GM18519 (cell line): ENCODE measurements around the gene DUSP2.
"Not testable (repeated sequence)": the region's sequence is repeated elsewhere in the genome, so short reads cannot be mapped to it uniquely, and the experiment has no call there.

ENCODE experiments used
- ATAC-seq: cut with Tn5 transposase; IDR thresholded peaks from one replicate; pipeline ENCODE4 v1.9.1; 2021; ENCODE audit warnings: mild to moderate bottlenecking, moderate library complexity; ENCODE audit not compliant: unreplicated experiment, low FRiP score

The DUSP2 gene

DNA sequence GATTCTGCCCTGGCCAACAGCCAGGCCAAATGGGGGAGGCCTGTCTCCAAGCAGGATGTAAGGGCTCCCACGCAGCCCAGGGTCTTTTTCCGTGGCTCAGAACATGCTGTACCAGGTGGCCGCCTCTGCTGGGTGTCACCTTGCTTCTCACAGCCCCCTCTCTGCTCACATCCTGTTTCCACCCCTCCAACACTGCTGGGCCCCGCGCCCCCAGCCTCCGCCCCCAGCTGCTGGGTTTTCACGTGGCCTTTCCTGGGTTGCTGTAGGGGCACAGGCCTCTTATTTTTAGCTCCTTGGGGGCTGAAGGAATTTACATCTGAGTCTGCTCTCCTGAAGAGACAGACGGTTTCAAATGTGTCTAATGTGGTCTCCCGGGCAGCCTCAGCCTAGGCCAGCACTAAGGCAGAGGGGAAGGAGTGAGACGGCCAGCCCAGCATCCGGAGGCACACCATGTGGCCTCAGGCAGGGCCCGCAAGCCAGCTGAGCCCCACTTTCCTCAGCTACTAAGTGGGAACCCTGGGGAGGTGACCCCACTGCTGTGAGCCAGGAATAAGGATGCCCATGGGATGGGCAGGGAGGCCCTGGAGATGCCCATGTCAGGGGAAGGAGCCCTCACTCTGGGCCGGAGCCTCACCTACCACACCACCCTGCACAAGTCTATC, 18.7 kb upstream of the DUSP2 start:
- peak; percentile 41 for ATAC-seq

DNA sequence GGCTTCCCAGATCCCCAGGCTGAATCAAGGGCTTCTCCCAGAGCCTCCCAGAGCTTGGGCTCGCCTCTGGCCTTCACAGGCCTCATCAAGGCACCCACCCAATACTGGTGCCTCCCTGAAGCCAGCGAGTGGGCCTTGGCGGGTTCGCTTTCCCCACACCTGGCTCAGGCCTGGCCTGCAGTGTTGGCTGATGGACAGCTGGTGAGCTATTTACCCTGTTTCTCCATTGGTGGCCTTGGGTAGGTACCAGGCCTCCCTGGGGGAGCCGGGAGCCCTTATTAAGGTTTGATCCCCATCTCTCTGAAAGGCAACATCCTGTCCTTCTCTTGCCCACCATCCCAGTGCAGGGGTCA, 18.2 kb upstream of the DUSP2 start:
- peak; percentile 2 for ATAC-seq

DNA sequence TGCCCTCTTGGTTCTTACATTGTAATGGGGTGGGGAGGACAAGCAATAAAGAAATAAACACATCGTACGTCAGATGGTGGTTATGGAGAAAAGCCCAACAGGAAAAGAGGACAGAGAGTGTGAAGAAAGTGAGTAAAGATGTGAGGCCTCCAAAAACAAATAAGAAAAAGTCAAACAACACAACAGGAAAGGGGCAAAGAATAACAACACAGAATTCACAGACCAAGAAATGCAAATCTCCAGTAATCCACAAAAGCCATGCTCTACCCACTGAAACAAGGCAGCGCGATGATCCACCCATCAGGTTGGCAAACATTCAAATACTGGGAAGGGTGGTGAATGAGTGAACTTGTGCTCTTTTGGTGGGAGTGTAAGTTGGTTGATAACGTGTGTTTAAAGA, 16.7 kb upstream of the DUSP2 start:
- ATAC-seq: no peak

DNA sequence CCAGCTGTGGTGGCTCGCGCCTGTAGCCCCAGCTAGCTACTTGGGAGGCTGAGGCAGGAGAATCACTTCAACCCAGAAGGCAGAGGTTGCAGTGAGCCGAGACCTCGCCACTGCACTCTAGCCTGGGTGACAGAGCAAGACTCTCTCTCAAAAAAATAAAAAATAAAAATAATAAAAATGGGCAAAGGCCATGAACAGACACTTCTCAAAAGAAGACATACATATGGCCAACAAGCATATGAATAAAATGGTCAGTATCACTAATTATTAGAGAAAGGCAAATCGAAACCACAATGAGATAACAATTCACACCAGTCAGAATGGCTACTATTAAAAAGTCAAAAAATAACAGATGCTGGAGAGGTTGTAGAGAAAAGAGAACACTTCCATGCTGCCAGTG, 15.1 kb upstream of the DUSP2 start:
- not testable (repeated sequence) for ATAC-seq

DNA sequence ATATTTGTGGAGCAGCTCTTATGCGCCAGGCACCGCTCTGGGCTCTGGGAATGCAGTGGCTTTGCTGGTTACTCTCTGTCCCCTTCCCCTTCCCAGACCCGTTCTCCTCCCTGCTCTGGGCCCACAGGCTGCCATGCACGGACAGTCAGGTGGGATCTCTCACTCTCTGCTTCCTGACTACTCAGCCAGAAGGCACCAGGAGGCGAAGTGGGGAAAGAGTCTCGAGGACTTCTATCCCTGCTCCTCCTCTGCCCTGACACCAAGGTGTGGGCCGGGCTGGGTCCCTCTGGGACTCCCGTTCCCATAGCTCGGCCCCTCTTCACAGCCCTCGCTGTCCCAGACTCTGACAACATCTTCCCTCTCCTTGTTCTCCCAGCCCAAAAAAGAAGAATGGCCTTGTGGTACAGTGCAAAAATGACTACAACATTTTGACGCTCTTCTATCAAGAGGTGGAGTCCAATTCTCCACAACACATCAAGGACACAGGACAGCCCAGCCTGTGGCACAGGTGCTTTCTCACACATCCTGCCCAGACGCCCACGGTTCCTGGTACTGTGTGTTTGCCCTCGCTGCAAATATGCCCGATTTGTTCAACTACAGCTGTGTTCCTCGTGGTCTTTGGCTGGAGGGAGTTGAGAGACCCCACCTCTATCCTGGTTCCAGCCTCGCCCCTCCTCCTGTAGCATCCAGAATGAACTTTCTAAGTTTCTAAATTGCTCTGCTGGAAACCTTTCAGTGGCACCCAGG, 14.0 kb upstream of the DUSP2 start:
- ATAC-seq: no peak

DNA sequence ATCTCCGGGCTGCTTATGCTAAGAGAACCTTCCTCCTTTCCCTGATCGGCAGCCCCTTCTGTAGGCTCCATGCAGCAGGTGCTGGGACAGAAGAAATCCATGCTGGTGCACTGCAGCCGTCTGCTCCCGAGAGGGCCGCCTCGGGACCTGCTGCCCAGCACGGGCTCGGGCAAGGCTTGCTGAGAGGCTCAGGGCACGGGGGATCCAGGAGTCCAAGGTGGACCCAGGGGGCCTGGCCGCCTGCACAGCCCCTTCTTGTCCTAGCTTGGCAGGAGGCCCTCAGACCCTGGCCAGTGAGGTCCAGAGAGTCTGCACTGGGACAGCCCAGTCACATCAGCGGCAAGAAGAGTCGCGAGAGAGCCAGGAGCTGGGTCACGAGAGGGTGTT, 13.3 kb upstream of the DUSP2 start:
- ATAC-seq: no peak

DNA sequence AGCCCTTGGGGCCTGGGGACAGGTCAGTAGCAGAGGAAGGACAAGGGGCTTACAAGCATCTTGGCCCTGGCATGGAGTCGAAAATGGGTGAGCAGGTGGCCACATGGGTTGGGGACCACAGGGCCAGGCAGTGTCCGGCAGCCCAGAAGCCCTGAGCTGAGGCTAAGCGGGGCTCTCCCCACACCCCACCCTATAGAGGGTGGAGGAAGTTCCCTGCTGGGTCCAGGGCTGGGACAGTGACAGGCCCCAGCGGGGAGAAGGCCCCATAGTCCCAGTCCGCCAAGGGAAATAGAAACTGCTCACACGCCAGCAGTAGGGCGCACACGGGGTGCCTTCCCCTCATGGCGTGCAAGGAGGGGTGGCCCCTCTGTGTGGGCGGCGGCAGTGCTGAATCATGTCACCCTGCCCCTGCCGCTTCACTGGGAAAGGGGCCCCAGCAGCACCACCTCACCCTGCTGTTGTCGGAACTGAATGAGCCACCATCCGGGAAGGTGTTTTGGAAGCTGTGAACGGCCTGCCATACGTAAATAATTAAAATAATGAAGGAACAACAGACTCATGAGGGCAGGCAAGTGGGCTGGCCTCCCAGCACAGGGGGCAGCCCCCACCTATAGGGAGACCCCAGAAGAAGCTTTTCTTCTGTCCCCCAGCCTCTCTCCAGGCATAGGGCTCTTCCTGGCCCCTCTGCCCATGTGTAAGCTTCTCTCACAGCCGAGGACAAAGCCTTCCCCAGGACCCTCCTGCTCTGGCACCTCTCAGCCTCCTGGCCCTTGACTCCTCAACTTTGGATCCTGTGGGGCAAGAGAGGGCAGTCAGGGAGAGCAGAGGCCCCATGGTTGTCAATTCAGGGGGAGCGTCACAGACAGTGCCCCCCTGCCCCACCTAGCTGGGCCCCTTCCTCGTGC, 12.7 kb upstream of the DUSP2 start:
- ATAC-seq: peak; percentile 47

DNA sequence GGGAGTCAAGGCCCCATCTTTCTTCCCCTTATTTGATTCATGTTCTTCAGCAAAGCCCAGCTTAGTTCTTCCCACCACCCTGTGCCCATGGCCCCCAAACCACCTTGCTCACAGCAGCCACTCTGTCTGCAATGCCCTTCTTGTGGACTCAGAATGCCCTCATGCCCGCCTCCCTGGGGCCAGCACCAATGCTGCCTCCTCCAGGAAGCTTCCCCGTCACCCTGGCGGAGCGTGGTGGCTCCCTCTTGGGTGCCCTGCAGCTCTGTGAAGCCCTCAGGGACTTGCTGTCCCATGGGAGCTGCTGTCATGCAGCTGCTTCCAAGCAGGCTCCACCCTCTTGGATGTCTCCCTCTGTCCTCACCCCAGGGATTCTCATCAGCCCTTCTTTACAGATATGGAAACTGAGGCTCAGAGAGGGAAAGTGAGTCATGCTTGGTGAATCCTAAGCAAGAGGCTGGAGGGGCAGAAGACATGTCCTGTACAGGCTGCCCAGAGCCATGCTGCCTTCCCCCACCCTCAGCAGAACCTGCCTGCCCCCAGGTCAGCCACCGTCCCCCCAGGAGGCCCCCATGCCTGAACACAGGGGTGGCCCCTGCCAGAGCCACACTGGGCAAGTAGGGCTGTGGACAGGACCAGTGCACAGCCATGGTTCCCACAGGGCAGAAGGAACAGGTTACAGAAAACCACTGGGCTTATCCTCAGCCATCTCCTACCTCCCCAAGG, 11.8 kb upstream of the DUSP2 start:
- no peak for ATAC-seq

DNA sequence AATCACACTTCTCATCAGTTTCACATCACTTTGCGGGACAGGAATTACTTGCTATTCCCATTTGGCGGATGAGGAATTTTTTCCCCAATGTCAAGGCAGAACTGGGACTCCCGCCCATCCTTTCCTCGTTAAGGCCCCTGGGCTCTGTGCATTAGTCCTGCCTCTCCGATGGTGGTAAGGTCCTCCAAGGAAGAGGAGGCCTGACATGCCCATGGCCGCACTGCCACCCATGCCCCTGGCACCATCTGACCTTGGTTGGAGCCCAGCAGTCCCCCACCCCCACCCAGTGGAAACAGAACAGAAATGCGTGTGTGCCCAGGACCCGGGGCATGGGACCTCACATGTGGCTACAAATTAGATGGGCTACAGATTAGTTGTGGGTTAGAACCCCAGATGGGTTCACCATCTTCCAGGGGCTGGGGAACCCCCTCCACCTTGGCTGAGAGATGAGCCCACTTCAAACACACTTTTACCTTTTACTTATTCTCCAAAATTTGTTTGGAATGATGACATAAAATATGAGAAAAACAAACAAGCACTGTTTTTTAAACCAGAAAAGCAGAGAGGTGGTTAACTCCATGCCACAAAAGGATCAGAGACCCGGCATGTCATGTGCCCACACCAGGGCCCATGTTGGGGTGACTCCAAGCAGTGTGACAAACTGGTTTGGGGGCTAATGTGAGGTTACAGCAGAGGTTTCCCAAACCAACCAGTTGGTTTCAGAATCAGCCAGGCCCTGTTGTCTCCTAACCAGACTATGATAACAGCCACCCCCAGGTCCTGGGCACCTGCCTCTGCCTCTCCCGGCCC, 11.0 kb upstream of the DUSP2 start:
- no peak for ATAC-seq

DNA sequence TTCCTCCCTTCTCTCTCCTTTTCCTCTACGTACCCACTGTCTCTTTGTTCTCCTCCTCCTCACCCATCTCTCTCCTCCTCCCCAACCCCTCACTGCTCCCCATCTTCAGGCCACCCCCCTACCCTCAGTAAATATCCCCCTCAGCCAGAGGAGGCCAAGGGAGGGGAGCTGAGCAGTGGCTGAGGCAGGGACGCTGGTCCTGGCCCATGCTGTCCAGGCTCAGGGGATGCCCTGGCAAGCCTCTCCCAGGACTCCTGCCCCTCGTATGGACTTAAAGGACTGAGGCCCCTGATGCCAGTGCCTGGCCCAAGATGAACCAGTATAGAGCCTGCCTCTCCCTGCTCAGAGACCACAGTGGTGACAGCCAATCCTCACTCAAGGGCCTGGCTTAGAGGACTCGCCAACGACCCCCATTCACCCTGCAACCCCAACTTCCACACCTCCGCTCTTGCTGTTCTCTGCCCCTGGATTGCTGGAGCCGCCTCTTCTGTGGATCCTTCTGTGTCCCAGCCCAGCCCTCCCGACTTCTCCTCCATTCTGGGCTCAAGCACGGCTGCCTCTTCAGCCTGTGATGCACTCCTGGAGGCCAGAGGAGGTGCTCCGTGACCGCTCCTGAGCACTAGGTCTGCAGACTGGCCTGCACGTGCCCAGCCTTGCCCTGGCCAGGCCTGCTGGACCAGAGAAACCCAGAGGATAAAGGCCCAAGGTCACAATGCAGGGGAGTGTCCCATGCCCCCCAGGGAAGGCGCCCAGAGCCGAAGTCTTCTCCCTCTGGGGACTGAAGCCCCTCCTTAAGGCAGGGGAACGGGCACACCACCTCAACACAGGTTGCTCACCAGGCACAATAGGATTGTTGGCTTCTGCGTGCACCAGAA, 9.5 kb upstream of the DUSP2 start:
- ATAC-seq: no peak

DNA sequence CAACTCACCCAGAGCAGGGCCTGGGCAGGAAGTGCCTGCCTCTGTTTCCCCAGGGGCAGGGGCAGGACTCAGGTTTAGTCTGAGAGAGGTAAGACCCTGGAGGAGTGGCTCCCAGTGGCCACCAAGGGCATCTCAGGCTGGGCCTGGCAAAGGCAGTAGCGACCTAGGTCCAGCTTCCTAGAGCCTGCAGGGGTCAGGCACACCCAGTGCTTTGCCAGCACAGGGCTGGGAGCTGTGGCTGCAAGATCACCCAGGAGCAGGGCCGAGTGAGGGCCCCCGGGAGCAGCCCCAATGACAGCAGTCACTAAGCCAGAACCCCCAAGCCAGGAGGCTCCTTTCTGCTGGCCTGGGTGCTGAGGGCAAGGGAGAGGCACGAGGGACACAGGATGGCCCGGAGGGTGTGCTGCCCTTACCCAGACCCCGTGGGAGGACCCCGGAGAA, 8.8 kb upstream of the DUSP2 start:
- no peak for ATAC-seq

DNA sequence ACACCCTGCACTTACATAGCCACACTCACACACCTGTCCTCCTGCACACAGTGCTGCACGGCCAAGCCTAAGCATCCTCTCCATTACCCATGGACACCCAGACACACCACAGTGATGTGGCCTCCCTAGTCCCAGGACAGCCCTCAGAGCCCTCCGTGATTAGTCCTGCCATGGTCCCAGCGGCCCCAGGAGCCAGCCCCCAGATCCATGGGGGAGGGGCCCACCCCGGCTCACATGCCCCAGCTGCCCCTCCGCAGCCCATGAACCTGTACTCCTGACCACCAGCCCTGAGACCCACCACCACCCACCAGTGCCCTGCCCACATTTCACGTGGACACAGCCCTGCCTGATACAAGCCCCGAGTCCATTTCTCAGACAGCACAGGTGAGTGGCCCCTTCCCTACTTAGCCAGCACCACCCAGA, 8.1 kb upstream of the DUSP2 start:
- ATAC-seq: no peak

DNA sequence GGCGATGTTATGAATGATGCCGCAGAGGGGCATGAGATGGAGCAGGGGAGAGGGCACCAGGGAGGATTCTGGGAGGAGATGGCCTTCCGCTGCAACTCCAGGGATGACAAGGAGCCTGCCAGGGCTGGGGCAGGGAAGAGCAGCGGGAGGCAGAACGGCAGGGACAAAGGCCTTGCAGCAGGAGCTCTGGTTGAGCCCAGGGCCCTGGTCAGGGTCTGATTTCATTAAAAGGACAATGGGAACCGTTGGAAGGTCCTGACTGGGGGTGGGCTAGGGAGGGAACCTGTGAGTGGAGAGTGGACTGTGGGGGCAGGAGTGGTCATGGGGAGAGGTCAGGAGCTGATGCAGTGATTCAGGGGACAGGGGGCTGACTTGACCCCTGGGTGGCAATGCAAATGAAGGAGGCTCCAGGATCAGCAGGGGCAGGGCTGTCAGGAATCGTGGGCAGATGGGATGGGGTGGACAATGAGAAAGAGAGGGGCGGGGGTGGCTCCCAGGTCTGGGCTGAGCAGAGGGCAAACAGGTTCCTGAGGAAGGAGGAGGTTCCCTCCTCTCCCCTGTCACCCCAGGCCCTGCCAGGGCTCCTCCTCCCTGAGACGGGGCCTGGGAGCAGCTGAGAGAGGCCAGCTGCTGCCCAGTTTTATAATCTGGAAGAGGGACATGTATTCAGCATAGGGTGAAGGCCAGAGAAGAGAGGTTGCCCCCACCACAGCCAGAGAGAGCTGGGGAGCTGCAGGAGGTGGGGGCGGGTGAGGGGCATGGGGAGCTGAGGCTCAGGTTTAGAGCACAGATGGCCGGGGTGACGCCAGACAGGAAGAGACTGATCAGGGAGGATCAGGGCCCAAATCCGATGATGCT, 7.3 kb upstream of the DUSP2 start:
- no peak for ATAC-seq

DNA sequence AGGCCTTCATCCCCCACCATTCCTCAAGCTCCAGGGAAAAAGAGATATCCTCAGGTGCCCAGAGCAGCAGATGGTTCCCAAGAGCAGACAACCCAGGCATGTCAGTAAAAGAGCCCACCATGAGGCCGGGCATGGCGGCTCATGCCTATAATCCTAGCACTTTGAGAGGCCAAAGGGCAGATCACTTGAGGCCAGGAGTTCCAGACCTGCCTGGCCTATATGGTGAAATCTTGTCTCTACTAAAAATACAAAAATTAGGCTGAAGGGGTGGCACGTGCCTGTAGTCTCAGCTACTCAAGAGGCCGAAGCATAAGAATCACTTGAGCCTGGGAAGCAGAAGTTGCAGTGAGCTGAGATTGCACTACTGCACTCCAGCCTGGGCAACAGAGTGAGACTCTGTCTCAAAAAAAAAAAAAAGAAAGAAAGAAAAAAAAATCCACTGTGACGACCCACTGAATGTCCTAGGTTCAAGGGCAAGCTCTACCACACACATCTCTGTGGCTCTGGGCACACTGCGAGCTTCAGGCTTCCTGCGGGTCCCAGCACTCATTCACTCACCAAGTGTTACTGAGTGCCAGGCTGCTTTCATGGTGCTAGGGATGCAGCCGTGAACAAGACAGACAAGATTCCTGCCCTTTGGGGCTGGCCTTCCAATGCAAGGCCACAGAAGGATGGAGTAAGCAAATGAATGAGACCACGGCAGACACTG, 6.5 kb upstream of the DUSP2 start:
- no peak for ATAC-seq

DNA sequence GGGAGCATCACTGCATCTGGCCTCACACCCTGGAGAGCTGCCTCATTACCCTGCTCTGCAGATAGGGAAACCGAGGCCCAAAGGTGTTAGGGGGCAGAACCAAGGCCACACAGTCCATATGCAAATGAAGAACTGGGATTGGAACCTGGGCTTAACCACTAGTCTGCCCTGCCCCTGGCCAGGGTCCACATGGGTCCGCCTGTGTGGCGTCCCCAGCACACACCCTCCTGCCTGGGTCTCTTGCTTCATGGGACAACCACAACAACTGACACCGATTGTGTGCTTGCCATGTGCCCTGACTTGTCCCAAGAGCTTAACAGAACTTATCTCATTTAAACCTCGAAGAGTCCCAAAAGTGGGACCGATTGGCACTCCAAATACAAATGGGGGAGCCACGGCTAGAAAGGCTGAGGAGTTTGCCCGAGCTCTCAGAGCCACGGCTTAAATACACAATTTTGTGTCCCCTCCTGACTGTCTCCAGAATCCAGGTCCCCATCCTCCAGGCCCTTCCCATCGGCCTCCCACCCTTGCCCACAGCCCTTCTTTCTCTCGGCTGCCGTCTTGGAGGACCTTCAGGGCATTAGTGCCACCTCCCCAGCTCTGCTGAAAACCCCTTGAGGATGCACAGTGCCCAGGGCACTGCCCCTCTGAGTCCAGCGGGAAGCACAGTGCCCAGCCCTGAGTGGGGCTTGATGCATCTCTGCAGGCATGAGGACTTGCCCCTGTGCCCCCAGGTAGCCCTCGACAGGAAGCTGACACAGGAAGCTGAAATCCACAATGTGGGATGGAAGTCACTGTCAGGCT, 5.8 kb upstream of the DUSP2 start:
- no peak for ATAC-seq

DNA sequence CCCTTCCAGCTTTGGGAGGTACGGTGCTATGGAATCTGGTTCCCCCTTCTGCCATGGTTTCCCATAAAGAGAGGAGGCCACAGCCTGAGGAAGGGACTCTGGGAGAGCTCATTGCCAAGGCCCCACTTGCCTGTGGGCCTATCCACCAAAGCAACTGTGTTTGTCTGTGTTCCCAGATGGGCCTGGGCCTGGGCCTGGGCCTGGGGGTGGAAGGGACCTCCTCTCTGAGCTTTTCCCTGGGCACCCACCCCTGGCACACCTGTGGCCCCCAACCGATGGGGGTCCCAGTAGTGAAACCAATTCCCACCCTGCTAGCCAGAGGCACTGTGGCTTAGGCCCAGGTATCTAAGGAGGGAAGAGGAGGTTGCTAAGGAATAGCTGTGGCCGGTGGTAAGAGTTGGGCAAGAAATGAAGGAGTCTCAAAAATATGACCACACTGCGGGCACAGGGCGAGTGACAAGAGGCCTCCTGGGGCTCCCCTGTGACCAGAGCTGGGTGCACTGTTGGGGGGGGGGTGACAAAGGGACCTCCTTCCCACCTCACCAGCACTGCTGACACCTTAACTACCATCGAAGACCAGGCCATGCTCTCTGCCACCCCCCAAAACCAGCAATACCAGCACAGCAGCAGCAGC, 4.9 kb upstream of the DUSP2 start:
- no peak for ATAC-seq
